Esophagus squamous epithelium (tissue), 4 donors: ENCODE measurements around the gene PGAP3.

Source experiments
- POLR2A ChIP-seq, 4 donors: fragments of 450-650 bp; IDR thresholded peaks; one replicate each; pipeline ENCODE4 v1.6.1; 2017; ENCODE audit warnings: antibody characterized with exemption in 4 of 4, mild to moderate bottlenecking in 4 of 4, moderate library complexity in 3 of 4
- TF ChIP-seq, protein P1 (sequence below), 6 experiments: fragments of 450-650 bp in 4 of 6; fragments of 200-600 bp in 2 of 6; sonication (generic) in 2 of 6; IDR thresholded peaks; one replicate each; pipeline ENCODE4 v1.5.1; 2016 to 2019; ENCODE audit warnings: antibody characterized with exemption in 6 of 6, mild to moderate bottlenecking in 4 of 6, moderate library complexity in 4 of 6

- TF ChIP-seq, protein P1, sequence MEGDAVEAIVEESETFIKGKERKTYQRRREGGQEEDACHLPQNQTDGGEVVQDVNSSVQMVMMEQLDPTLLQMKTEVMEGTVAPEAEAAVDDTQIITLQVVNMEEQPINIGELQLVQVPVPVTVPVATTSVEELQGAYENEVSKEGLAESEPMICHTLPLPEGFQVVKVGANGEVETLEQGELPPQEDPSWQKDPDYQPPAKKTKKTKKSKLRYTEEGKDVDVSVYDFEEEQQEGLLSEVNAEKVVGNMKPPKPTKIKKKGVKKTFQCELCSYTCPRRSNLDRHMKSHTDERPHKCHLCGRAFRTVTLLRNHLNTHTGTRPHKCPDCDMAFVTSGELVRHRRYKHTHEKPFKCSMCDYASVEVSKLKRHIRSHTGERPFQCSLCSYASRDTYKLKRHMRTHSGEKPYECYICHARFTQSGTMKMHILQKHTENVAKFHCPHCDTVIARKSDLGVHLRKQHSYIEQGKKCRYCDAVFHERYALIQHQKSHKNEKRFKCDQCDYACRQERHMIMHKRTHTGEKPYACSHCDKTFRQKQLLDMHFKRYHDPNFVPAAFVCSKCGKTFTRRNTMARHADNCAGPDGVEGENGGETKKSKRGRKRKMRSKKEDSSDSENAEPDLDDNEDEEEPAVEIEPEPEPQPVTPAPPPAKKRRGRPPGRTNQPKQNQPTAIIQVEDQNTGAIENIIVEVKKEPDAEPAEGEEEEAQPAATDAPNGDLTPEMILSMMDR (IDR thresholded peaks at IDR 0.05), result no peak
- TF ChIP-seq POLR2A (IDR thresholded peaks at IDR 0.05), result no peak
These were observed 62.6 kb downstream of the PGAP3 start for GRCh38 chr17:39625198-39625785.
